Testis (tissue), 3 donors: ENCODE data around the gene MAML3. TPM values are rescaled to one million over a fixed set of nuclear protein-coding genes. Genes with fewer than 3 reads are reported as not detected.
A peak's percentile ranks its signal among the peaks of the same experiment; 100 is the strongest.

Experiments
- DNase-seq: peaks from one replicate; pipeline ENCODE4 v3.0.0-alpha.2; 2019
- H3K27ac ChIP-seq, 2 donors: fragments of 200-600 bp; sonication (generic); one replicate each; pipeline ENCODE4 v1.5.1; 2019
- H3K27me3 ChIP-seq: fragments of 200-600 bp; sonication (generic); one replicate; pipeline ENCODE4 v1.5.1; 2019
- H3K36me3 ChIP-seq: fragments of 200-600 bp; sonication (generic); one replicate; pipeline ENCODE4 v1.5.1; 2017; ENCODE audit warnings: low read depth; ENCODE audit errors: missing control alignments
- H3K4me1 ChIP-seq: fragments of 200-600 bp; sonication (generic); one replicate; pipeline ENCODE4 v1.5.1; 2019
- H3K4me3 ChIP-seq, 2 donors: fragments of 200-600 bp; sonication (generic); one replicate each; pipeline ENCODE4 v1.5.1; 2017 to 2019
- H3K9me3 ChIP-seq: fragments of 200-600 bp; sonication (generic); one replicate; pipeline ENCODE4 v1.5.1; 2017
- CTCF ChIP-seq, 3 experiments: fragments of 450-650 bp in 2 of 3; fragments of 200-600 bp in 1 of 3; sonication (generic) in 1 of 3; IDR thresholded peaks; one replicate each; pipeline ENCODE4 v1.5.1; 2016 to 2019; ENCODE audit warnings: antibody characterized with exemption in 3 of 3, mild to moderate bottlenecking in 2 of 3, moderate library complexity in 1 of 3
- POLR2A ChIP-seq: fragments of 450-650 bp; IDR thresholded peaks from one replicate; pipeline ENCODE4 v1.6.1; 2017; ENCODE audit warnings: antibody characterized with exemption, mild to moderate bottlenecking, moderate library complexity
- WGBS, 2 donors: methylation state at CpG; one replicate each; pipeline ENCODE4 v1.1.5; 2018; 5-methylcytosine and 5-hydroxymethylcytosine counted together
- intact Hi-C: fragments of 100-400 bp; cut with DNase I; formaldehyde crosslinking; loops from one replicate; pipeline ENCODE4 v1.15.1; 2023; ENCODE audit warnings: low total_unique reads
- polyA plus RNA-seq: library from polyadenylated mRNA; stranded (reverse); fragments of 350-450 nt; fragmentation: Illumina TruSeq; extraction: RNeasy Lipid Tissue Mini Kit (QIAGEN cat#74804); gene quantifications from one replicate; pipeline ENCODE4 v1.2.3, GENCODE V29; 2014; ENCODE audit warnings: low read depth, low replicate concordance; ENCODE audit not compliant: insufficient read depth
- total RNA-seq, 2 donors: library from RNA; depleted of rRNA; stranded (reverse); fragments of >200 nt; gene quantifications; one replicate each; pipeline ENCODE4 v1.2.3, GENCODE V29; 2016

MAML3 gene
- total and polyA plus RNA-seq, 3 donors from 2014 or later: 7.6 to 21.2 (median 18.8) TPM

GRCh38 chr4:140096921-140097320 lies 57.1 kb downstream of the MAML3 start:
- WGBS, 2 donors: 36 to 39% methylated on average over 2 of the region's 2 CpGs
- peak overlapping the region in 1 of 2 donors; percentile 41 for H3K27ac ChIP-seq
- H3K4me1 ChIP-seq: peaks cover 52% of the 10 kb centered on the region
- TF ChIP-seq CTCF (IDR thresholded peaks at IDR 0.05): no peak
- TF ChIP-seq POLR2A: no peak
- DNase-seq: no peak
- no peaks in the 10 kb centered on the region for H3K27me3 ChIP-seq
- H3K36me3 ChIP-seq: no peaks in the 10 kb centered on the region
- H3K9me3 ChIP-seq: no peaks in the 10 kb centered on the region
- H3K4me3 ChIP-seq: no peak overlapping the region
- intact Hi-C loops: no loop called here

GRCh38 chr4:140096483-140096861 lies 57.5 kb downstream of the MAML3 start:
- Histone ChIP-seq H3K4me3 (no peak overlapping the region), H3K4me1 (peaks cover 52% of the 10 kb centered on the region), H3K27ac (peak overlapping the region in 1 of 2 donors; percentile 41), H3K27me3 (no peaks in the 10 kb centered on the region), H3K36me3 (no peaks in the 10 kb centered on the region), H3K9me3 (no peaks in the 10 kb centered on the region)
- 52 to 61% methylated on average over 5 of the region's 5 CpGs for WGBS, 2 donors
- intact Hi-C loops: no loop called here
- no peak for DNase-seq
- TF ChIP-seq CTCF (IDR thresholded peaks at IDR 0.05) (no peak), POLR2A (no peak)

GRCh38 chr4:140095694-140096482 lies 58.1 kb downstream of the MAML3 start:
- Histone ChIP-seq H3K9me3 (no peaks in the 10 kb centered on the region), H3K27ac (peak overlapping the region; percentile 28 to 41), H3K36me3 (no peaks in the 10 kb centered on the region), H3K27me3 (no peaks in the 10 kb centered on the region), H3K4me1 (peaks cover 52% of the 10 kb centered on the region), H3K4me3 (no peak overlapping the region)
- DNase-seq: no peak
- WGBS, 2 donors: 81 to 84% methylated on average over 9 of the region's 9 CpGs
- TF ChIP-seq CTCF (IDR thresholded peaks at IDR 0.05) (no peak), POLR2A (no peak)
- intact Hi-C loops: no loop called here

GRCh38 chr4:140094438-140095420 lies 59.3 kb downstream of the MAML3 start:
- no peak for TF ChIP-seq CTCF (IDR thresholded peaks at IDR 0.05)
- TF ChIP-seq POLR2A: no peak
- H3K4me3 ChIP-seq: no peak overlapping the region
- no peaks in the 10 kb centered on the region for H3K36me3 ChIP-seq
- peaks cover 52% of the 10 kb centered on the region for H3K4me1 ChIP-seq
- H3K27ac ChIP-seq: peak overlapping the region; percentile 28 to 41
- intact Hi-C loops: no loop called here
- no peaks in the 10 kb centered on the region for H3K27me3 ChIP-seq
- DNase-seq: peak; percentile 81
- WGBS, 2 donors: 58 to 64% methylated on average over 17 of the region's 17 CpGs
- H3K9me3 ChIP-seq: no peaks in the 10 kb centered on the region
